Measurements from ENCODE around the gene ISG15.
"Not testable (repeated sequence)": the region's sequence is repeated elsewhere in the genome, so short reads cannot be mapped to it uniquely, and the experiment has no call there.

ISG15 gene

GRCh38 chr1:975896-976683, 37.2 kb upstream of the ISG15 start:
- DNase-seq, result peak; percentile 50 to 51

GRCh38 chr1:976791-977190, 36.5 kb upstream of the ISG15 start:
- not testable (repeated sequence) for DNase-seq

DNA sequence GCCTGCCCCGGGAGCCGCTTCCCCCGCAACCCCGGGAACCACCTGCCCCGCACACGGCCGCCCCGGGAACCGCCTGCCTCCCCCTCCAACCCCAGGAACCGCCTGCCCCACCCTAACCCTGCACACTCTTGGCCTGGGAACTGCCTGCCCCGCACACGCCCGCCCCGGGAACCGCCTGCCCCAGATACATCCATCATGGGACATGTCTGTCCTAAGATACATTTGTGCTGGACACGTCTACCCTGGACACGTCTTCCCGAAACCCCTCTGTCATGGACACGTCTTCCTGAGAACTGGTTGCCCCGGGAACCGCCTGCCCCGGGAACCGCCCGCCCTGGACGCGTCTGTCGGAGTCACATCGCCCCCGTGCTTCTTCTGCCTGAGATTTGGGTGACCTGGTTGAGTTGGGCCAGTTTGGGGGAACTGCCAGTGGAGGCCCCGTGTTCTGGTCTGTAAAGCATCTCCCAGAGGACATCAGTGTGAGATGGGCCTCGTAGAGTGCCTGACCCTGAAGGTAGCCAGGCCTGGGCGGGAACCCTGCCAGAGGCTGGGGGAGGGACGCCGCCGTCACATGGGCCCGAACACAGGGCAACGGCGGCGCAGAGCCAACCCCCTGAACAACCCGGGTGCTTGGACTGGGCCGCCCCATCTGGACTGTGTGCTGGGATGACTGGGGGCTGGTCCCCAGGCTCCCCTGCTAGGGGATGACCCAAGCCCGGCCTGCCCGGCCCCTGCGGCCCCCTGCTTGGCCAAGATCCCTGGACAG, 35.0 kb upstream of the ISG15 start:
- no peak for DNase-seq

GRCh38 chr1:978835-979743, 34.2 kb upstream of the ISG15 start:
- no peak for DNase-seq

GRCh38 chr1:979744-980072, 33.6 kb upstream of the ISG15 start:
- no peak for DNase-seq

- DNase-seq, result no peak
These were observed 33.1 kb upstream of the ISG15 start for GRCh38 chr1:980137-980571.

GRCh38 chr1:980602-981395, 32.5 kb upstream of the ISG15 start:
- no peak for DNase-seq

GRCh38 chr1:981491-981954, 31.8 kb upstream of the ISG15 start:
- no peak for DNase-seq

DNA sequence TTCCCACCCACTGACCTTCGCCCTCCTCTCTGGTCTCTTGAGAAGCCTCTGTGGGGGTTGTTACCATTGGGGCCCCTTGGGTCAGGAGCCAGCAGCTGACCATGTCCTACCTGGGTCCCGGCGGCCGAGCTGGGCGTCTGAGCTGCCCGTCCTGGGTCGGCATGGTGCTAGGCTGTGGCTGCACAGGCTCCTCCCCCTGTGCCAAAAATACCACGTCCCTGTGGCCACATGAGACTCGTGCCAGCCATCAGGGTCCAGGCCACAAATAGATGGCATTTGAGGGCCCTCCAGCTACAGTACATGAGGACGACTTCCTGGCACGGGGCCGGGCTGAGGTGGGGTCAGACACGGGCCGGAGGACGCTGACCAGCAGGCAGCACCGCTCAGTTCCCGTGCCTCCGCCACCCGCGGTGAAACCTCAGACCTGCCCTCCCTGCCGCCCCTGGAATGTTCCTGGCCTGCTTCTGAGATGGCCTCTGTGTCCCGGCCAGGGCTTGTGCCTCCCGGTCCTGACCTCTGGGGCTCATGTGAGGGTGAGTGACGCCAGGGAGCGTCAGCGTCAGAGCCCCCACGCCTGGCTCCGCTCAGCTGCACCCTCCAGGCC, 31.2 kb upstream of the ISG15 start, which contains the start of gene PERM1:
Gene PERM1, minus strand, starts transcription at position 139 of the 604 bp plus-strand sequence. CDS start 1,064 bp downstream, outside the sequence.
- no peak for DNase-seq

DNA sequence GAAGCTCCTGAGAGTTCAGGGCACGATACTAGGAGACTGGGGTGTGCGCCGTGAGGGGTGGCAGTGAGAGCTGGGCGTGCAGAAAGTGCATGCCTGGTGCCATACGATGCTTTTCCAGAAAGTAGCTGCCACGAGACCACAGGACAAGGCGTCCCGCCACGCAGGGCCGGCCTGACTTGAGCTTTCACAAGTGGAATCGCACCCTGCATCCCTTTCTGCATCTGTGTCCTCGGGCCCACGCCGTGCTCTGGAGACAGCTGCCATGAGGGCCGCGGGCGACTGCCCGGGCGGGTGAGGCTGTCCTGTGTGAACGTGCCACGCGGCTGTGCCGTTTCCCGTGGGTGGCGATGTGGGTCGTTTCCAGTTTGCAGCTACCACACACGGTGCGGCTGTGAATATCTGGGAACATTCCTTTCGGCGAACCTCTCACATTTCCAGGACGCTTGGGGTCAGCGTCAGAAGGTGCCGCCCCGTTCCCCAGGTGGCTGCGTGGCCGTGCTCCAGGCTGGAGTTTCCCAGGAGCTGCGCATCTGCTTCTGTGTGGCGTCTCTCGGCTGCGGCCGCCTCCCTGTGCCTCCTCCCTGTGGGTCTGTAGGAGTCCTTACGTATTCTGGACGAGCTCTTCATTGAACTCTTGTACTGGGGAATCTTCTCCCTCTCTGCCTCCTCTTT, 30.4 kb upstream of the ISG15 start:
- no peak for DNase-seq

GRCh38 chr1:983798-984475, 29.4 kb upstream of the ISG15 start:
- no peak for DNase-seq

GRCh38 chr1:984476-984814, 28.9 kb upstream of the ISG15 start:
- no peak for DNase-seq

DNA sequence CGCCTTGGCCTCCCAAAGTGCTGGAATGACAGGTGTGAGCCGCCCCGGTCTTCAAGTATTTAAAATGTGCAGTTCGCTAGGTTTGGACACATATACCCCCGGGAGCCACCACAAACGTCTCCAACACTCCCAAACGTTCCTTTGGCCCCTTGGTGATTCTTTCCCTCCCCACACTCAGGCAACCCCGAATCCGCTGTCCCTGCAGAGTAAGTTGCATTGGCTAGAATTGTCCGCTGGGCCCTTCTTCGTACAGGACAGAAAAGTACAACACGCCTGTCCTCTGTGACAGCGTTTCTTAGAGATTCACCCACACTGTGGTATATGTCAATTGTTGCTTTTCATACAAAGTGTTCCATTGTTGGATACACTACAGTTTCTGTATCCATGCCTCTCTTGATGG, 28.2 kb upstream of the ISG15 start:
- no peak for DNase-seq

GRCh38 chr1:988061-988460, 25.2 kb upstream of the ISG15 start:
- DNase-seq, result not testable (repeated sequence)

DNA sequence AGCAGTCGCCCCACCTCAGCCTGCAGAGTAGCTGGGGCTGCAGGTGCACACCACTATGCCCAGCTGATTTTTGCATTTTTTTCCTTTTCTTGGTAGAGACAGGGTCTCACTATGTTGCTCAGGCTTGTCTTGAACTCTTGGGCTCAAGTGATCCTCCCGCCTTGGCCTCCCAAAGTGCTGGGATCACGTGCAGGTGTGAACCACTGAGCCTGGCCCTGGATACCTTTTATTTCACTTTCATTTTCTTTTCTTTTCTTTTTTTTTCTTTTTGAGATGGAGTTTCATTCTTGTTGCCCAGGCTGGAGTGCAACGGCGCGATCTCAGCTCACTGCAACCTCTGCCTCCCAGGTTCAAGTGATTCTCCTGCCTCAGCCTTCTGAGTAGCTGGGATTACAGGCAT, 22.0 kb upstream of the ISG15 start:
- DNase-seq, result not testable (repeated sequence)

GRCh38 chr1:991895-992294, 21.4 kb upstream of the ISG15 start:
- no peak for DNase-seq

DNA sequence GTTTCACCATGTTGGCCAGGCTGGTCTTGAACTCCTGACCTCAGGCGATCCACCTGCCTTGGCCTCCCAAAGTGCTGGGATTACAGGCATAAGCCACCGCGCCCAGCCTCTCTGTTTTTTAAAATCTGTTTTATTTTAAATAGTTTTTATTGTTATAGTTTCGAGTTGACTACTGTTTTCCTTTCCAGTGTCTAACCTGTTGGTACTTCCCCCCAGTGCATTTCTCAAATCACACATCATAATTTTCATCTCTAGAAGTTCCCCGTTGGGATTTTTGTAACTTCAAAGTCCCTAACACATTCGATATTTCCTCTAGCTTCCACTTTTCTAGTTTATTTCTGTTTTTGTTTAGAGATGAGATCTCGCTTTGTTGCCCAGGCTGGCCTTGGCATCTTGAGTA, 20.9 kb upstream of the ISG15 start:
- DNase-seq, result no peak

DNA sequence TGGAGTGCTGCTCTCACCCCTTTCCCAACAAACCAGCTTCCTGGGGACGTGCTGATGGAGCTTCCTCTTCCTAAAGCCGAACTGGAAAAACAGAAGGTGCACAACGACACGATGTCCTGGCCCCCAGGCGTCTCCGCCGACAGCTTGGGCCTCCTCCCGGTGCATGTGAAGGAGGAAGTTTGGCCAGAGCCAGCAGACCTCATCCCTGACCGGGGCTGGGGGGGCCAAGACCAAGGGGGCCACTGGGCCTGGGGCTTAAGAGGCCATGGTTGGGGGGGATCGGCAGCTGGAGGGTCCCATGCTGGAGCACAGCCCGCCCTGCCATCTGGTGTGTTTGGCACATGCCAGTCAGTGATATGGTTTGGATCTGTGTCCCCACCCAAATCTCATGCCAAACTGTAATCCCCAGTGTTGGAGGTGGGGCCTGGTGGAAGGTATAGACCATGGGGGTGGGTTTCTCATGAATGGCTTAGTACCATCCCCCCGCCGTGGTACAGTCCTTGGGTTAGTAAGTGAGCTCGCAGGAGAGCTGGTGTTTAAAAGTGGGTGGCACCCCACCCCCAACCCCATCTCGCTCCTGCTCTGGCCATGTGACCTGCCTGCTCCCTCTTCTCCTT, 19.8 kb upstream of the ISG15 start:
- no peak for DNase-seq

- DNase-seq, result not testable (repeated sequence)
These were observed 18.8 kb upstream of the ISG15 start for GRCh38 chr1:994546-994945.

Data from AML-193 (cell line).